ENCODE measurements around the gene TMPRSS11F. TPM values are rescaled to one million over a fixed set of nuclear protein-coding genes. Genes with fewer than 3 reads are reported as not detected.

Gene TMPRSS11F
- total RNA-seq, 1 donor, result not detected

GRCh38 chr4:68074397-68074796 is 55.3 kb downstream of the TMPRSS11F start:
- no peak for TF ChIP-seq CTCF (IDR thresholded peaks at IDR 0.05; ENCODE audit: extremely low read depth, low read depth, low read length)
- Histone ChIP-seq H3K36me3 (ENCODE audit: insufficient read depth, low read length) (no peaks in the 10 kb centered on the region), H3K9me3 (ENCODE audit: low read depth, low read length) (no peaks in the 10 kb centered on the region), H4K20me1 (ENCODE audit: insufficient read depth, low read length) (no peaks in the 10 kb centered on the region), H3K79me2 (ENCODE audit: insufficient read depth, low read length) (no peaks in the 10 kb centered on the region), H3K4me2 (ENCODE audit: insufficient read depth, low read length) (no peak overlapping the region), H3K27me3 (ENCODE audit: insufficient read depth, low read length) (no peaks in the 10 kb centered on the region), H3K27ac (ENCODE audit: low read depth, low read length) (no peak overlapping the region), H3K4me1 (ENCODE audit: insufficient read depth, low read length) (no peaks in the 10 kb centered on the region), H2AFZ (ENCODE audit: low read length) (no peak overlapping the region), H3K4me3 (ENCODE audit: insufficient read depth, low read length) (no peak overlapping the region)
- no peak for DNase-seq (ENCODE audit: insufficient read length, low spot score, missing footprints)

- Histone ChIP-seq H3K27me3 (ENCODE audit: insufficient read depth, low read length) (no peaks in the 10 kb centered on the region), H3K9me3 (ENCODE audit: low read depth, low read length) (no peaks in the 10 kb centered on the region), H3K4me2 (ENCODE audit: insufficient read depth, low read length) (no peak overlapping the region), H4K20me1 (ENCODE audit: insufficient read depth, low read length) (no peaks in the 10 kb centered on the region), H2AFZ (ENCODE audit: low read length) (no peak overlapping the region), H3K27ac (ENCODE audit: low read depth, low read length) (no peak overlapping the region), H3K4me3 (ENCODE audit: insufficient read depth, low read length) (no peak overlapping the region), H3K79me2 (ENCODE audit: insufficient read depth, low read length) (no peaks in the 10 kb centered on the region), H3K36me3 (ENCODE audit: insufficient read depth, low read length) (no peaks in the 10 kb centered on the region), H3K4me1 (ENCODE audit: insufficient read depth, low read length) (no peaks in the 10 kb centered on the region)
- DNase-seq (ENCODE audit: insufficient read length, low spot score, missing footprints), result no peak
- TF ChIP-seq CTCF (IDR thresholded peaks at IDR 0.05; ENCODE audit: extremely low read depth, low read depth, low read length), result no peak
These were observed 59.4 kb downstream of the TMPRSS11F start for GRCh38 chr4:68070302-68070701.

- no peak for DNase-seq (ENCODE audit: insufficient read length, low spot score, missing footprints)
- H3K9me3 ChIP-seq (ENCODE audit: low read depth, low read length), result no peaks in the 10 kb centered on the region
- no peaks in the 10 kb centered on the region for H4K20me1 ChIP-seq (ENCODE audit: insufficient read depth, low read length)
- no peaks in the 10 kb centered on the region for H3K36me3 ChIP-seq (ENCODE audit: insufficient read depth, low read length)
- H3K27me3 ChIP-seq (ENCODE audit: insufficient read depth, low read length), result no peaks in the 10 kb centered on the region
- no peak overlapping the region for H2AFZ ChIP-seq (ENCODE audit: low read length)
- H3K4me3 ChIP-seq (ENCODE audit: insufficient read depth, low read length), result no peak overlapping the region
- H3K79me2 ChIP-seq (ENCODE audit: insufficient read depth, low read length), result no peaks in the 10 kb centered on the region
- H3K4me2 ChIP-seq (ENCODE audit: insufficient read depth, low read length), result no peak overlapping the region
- TF ChIP-seq CTCF (IDR thresholded peaks at IDR 0.05; ENCODE audit: extremely low read depth, low read depth, low read length), result no peak
- H3K4me1 ChIP-seq (ENCODE audit: insufficient read depth, low read length), result no peaks in the 10 kb centered on the region
- H3K27ac ChIP-seq (ENCODE audit: low read depth, low read length), result no peak overlapping the region
These were observed 67.2 kb downstream of the TMPRSS11F start for GRCh38 chr4:68062501-68062900.

- Histone ChIP-seq H4K20me1 (ENCODE audit: insufficient read depth, low read length) (no peaks in the 10 kb centered on the region), H3K27ac (ENCODE audit: low read depth, low read length) (no peak overlapping the region), H3K79me2 (ENCODE audit: insufficient read depth, low read length) (no peaks in the 10 kb centered on the region), H3K9me3 (ENCODE audit: low read depth, low read length) (no peaks in the 10 kb centered on the region), H3K4me2 (ENCODE audit: insufficient read depth, low read length) (no peak overlapping the region), H3K4me1 (ENCODE audit: insufficient read depth, low read length) (no peaks in the 10 kb centered on the region), H3K4me3 (ENCODE audit: insufficient read depth, low read length) (no peak overlapping the region), H2AFZ (ENCODE audit: low read length) (no peak overlapping the region), H3K36me3 (ENCODE audit: insufficient read depth, low read length) (no peaks in the 10 kb centered on the region), H3K27me3 (ENCODE audit: insufficient read depth, low read length) (no peaks in the 10 kb centered on the region)
- no peak for DNase-seq (ENCODE audit: insufficient read length, low spot score, missing footprints)
- TF ChIP-seq CTCF (IDR thresholded peaks at IDR 0.05; ENCODE audit: extremely low read depth, low read depth, low read length), result no peak
These were observed 91.4 kb downstream of the TMPRSS11F start for GRCh38 chr4:68038272-68038671.
